SU-DHL-6 (cell line): ENCODE data around the gene ZNF776.

ENCODE experiments used
- CTCF ChIP-seq: fragments of 200-600 bp; sonication (generic); IDR thresholded peaks from one replicate; pipeline ENCODE4 v1.5.1; 2017; ENCODE audit warnings: antibody characterized with exemption, mild to moderate bottlenecking, low read length, moderate library complexity; ENCODE audit not compliant: insufficient read depth, poor library complexity, severe bottlenecking
- EZH2phosphoT487 ChIP-seq: fragments of 200-600 bp; sonication (generic), shearing (Covaris generic); conservative IDR thresholded peaks from 2 replicates; pipeline ENCODE4 v1.6.1; 2018; ENCODE audit warnings: mild to moderate bottlenecking, antibody characterized with exemption, low read length, moderate library complexity, mixed read lengths

DNA sequence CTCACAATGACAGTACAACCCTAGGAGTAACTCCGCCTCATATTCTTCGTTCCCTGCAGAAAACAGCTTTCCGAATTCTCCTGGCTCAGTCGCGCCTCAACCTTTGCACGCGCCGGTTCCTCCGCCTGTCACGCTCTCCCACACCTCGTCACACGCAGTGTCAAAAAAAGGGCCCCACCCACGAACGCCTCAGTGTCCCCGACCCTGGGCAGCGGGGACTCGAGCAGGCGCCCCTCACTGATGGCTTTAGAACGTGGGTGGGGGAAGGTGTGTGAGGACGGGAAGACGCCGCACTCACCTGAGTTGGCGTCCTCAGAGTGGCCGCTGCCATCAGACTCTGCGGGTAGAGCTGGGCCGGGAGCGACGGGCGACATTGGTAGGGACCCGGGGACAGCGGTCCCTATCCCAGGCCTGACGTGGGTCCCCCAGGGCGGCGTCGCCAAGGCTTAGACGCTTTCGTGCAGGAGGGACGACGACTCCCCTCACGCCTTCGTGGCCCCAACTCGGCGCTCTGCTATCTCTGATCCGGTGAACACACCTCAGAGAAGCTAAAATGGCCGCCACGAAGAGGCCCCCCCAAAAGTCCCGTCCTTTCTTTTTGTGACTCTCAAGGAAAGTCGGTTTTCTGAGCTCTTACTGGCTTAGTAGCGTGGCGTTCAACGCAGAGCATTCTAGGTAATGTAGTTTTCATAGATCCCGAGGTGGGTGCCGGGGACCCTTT, 37.8 kb upstream of the ZNF776 start, which contains the start of gene ZNF154:
- no peak for TF ChIP-seq CTCF
- TF ChIP-seq EZH2phosphoT487 = no peak
